WTC11 (cell line): ENCODE results near the gene CD300H.

ENCODE experiments used
- ATF2 ChIP-seq: sonication (generic); formaldehyde crosslinking; IDR thresholded peaks from 2 replicates; pipeline ENCODE4 v1.8.1; 2022; ENCODE audit warnings: low read depth, missing genetic modification reagents, borderline replicate concordance
- ATF3 ChIP-seq: sonication (generic); formaldehyde crosslinking; conservative IDR thresholded peaks from 2 replicates; pipeline ENCODE4 v1.8.1; 2022; ENCODE audit warnings: mild to moderate bottlenecking, missing genetic modification reagents
- CBFB ChIP-seq: sonication (generic); formaldehyde crosslinking; IDR thresholded peaks from 2 replicates; pipeline ENCODE4 v1.8.1; 2022; ENCODE audit warnings: mild to moderate bottlenecking, low read depth, missing genetic modification reagents
- CREM ChIP-seq: sonication (generic); formaldehyde crosslinking; IDR thresholded peaks from 2 replicates; pipeline ENCODE4 v1.8.1; 2022; ENCODE audit warnings: mild to moderate bottlenecking, missing genetic modification reagents, moderate library complexity
- CTCF ChIP-seq: fragments of 200-600 bp; IDR thresholded peaks from 2 replicates; pipeline ENCODE4 v1.8.0; 2022; ENCODE audit warnings: antibody characterized with exemption
- HMGXB4 ChIP-seq: sonication (generic); formaldehyde crosslinking; IDR thresholded peaks from 2 replicates; pipeline ENCODE4 v1.8.1; 2023; ENCODE audit warnings: mild to moderate bottlenecking, moderate library complexity, missing genetic modification reagents
- JUN ChIP-seq: sonication (generic); formaldehyde crosslinking; IDR thresholded peaks from 2 replicates; pipeline ENCODE4 v1.8.0; 2023; ENCODE audit warnings: mild to moderate bottlenecking, missing genetic modification reagents
- MAX ChIP-seq: sonication (generic); formaldehyde crosslinking; IDR thresholded peaks from 2 replicates; pipeline ENCODE4 v1.8.0; 2022; ENCODE audit warnings: mild to moderate bottlenecking, missing genetic modification reagents
- NFYB ChIP-seq: sonication (generic); formaldehyde crosslinking; conservative IDR thresholded peaks from 2 replicates; pipeline ENCODE4 v1.8.0; 2022; ENCODE audit warnings: low read depth, missing genetic modification reagents
- ZBTB21 ChIP-seq: sonication (generic); formaldehyde crosslinking; IDR thresholded peaks from 2 replicates; pipeline ENCODE4 v1.8.1; 2023; ENCODE audit warnings: mild to moderate bottlenecking, missing genetic modification reagents, borderline replicate concordance
- ZNF281 ChIP-seq: sonication (generic); formaldehyde crosslinking; IDR thresholded peaks from 2 replicates; pipeline ENCODE4 v1.8.0; 2023; ENCODE audit warnings: mild to moderate bottlenecking, missing genetic modification reagents

GRCh38 chr17:74521701-74522201 is 45.6 kb downstream of the CD300H start:
- TF ChIP-seq MAX (CRISPR knock-in tag), result no peak
- TF ChIP-seq CTCF, result no peak
- no peak for TF ChIP-seq ZBTB21 (CRISPR knock-in tag)
- TF ChIP-seq HMGXB4 (CRISPR knock-in tag), result no peak
- no peak for TF ChIP-seq CREM
- TF ChIP-seq ATF2 (CRISPR knock-in tag), result no peak
- no peak for TF ChIP-seq ZNF281
- no peak for TF ChIP-seq CBFB (CRISPR knock-in tag)
- TF ChIP-seq JUN (CRISPR knock-in tag), result no peak
- no peak for TF ChIP-seq ATF3 (CRISPR knock-in tag)
- no peak for TF ChIP-seq NFYB
